ENCODE measurements around the gene SEC61A1.

- TF ChIP-seq CTCF (IDR thresholded peaks at IDR 0.05) (no peak), POLR2A (IDR thresholded peaks at IDR 0.05) (no peak)
Measured at GRCh38 chr3:128066676-128067075, 14.4 kb downstream of the SEC61A1 start.

Data from vagina (tissue), 2 donors.